SK-N-SH treated with all-trans-retinoic acid at 6 μM for 48 hours (cell line): ENCODE measurements around the gene SERP2.

Experiments
- ATAC-seq: fragments of 200-7000 bp; cut with Tn5 transposase; 3 replicates; pipeline ENCODE4 v1.9.1; 2020; ENCODE audit warnings: mild to moderate bottlenecking, moderate library complexity
- ARNTL ChIP-seq: fragments of 450-650 bp; formaldehyde crosslinking; IDR thresholded peaks from 2 replicates; pipeline ENCODE4 v1.5.0; 2020; ENCODE audit warnings: low read depth, mild to moderate bottlenecking, moderate library complexity, borderline replicate concordance
- BACH2 ChIP-seq: fragments of 250-450 bp; sonication (Bioruptor Pico); IDR thresholded peaks from 2 replicates; pipeline ENCODE4 v1.9.0; 2021; ENCODE audit warnings: mild to moderate bottlenecking, borderline replicate concordance
- CREB5 ChIP-seq: fragments of 250-450 bp; sonication (Bioruptor Pico); IDR thresholded peaks from 2 replicates; pipeline ENCODE4 v1.5.1; 2020; ENCODE audit warnings: low read depth, mild to moderate bottlenecking, moderate library complexity
- CSDC2 ChIP-seq: fragments of 250-450 bp; sonication (Bioruptor Pico); IDR thresholded peaks from 2 replicates; pipeline ENCODE4 v1.5.0; 2020; ENCODE audit warnings: mild to moderate bottlenecking, moderate library complexity
- CSRNP3 ChIP-seq: fragments of 250-450 bp; sonication (Bioruptor Pico); IDR thresholded peaks from 2 replicates; pipeline ENCODE4 v1.5.1; 2021; ENCODE audit warnings: mild to moderate bottlenecking, moderate library complexity
- ESRRG ChIP-seq: fragments of 250-450 bp; sonication (Bioruptor Pico); IDR thresholded peaks from 2 replicates; pipeline ENCODE4 v1.6.1; 2021; ENCODE audit warnings: mild to moderate bottlenecking
- GLIS3 ChIP-seq: fragments of 250-450 bp; sonication (Bioruptor Pico); IDR thresholded peaks from 2 replicates; pipeline ENCODE4 v1.5.0; 2020; ENCODE audit warnings: mild to moderate bottlenecking, moderate library complexity
- ISL1 ChIP-seq: fragments of 250-450 bp; sonication (Bioruptor Pico); IDR thresholded peaks from 2 replicates; pipeline ENCODE4 v2.1.2; 2022; ENCODE audit warnings: mild to moderate bottlenecking, moderate library complexity
- PATZ1 ChIP-seq: fragments of 250-450 bp; sonication (Bioruptor Pico); IDR thresholded peaks from 2 replicates; pipeline ENCODE4 v1.8.0; 2020; ENCODE audit warnings: mild to moderate bottlenecking, moderate library complexity, borderline replicate concordance
- POU6F1 ChIP-seq: fragments of 250-450 bp; sonication (Bioruptor Pico); IDR thresholded peaks from 2 replicates; pipeline ENCODE4 v1.8.0; 2021; ENCODE audit warnings: low read depth, mild to moderate bottlenecking, moderate library complexity, borderline replicate concordance
- PPARA ChIP-seq: fragments of 250-450 bp; sonication (Bioruptor Pico); IDR thresholded peaks from 2 replicates; pipeline ENCODE4 v1.5.0; 2020; ENCODE audit warnings: mild to moderate bottlenecking, borderline replicate concordance
- RARB ChIP-seq: fragments of 250-450 bp; sonication (Bioruptor Pico); IDR thresholded peaks from 2 replicates; pipeline ENCODE4 v1.8.0; 2021; ENCODE audit warnings: mild to moderate bottlenecking, moderate library complexity
- SNAI2 ChIP-seq: fragments of 250-450 bp; sonication (Bioruptor Pico); IDR thresholded peaks from 2 replicates; pipeline ENCODE4 v1.5.0; 2020; ENCODE audit warnings: mild to moderate bottlenecking, moderate library complexity
- TCF4 ChIP-seq: fragments of 250-450 bp; sonication (Bioruptor Pico); IDR thresholded peaks from 2 replicates; pipeline ENCODE4 v1.8.0; 2021; ENCODE audit warnings: mild to moderate bottlenecking, moderate library complexity, borderline replicate concordance
- TOX ChIP-seq: fragments of 250-450 bp; sonication (Bioruptor Pico); IDR thresholded peaks from 2 replicates; pipeline ENCODE4 v1.8.0; 2021; ENCODE audit warnings: mild to moderate bottlenecking, moderate library complexity, borderline replicate concordance
- ZC3H10 ChIP-seq: fragments of 250-450 bp; sonication (Bioruptor Pico); IDR thresholded peaks from 2 replicates; pipeline ENCODE4 v1.5.1; 2021; ENCODE audit warnings: mild to moderate bottlenecking, moderate library complexity
- ZFP3 ChIP-seq: fragments of 250-450 bp; sonication (Bioruptor Pico); IDR thresholded peaks from 2 replicates; pipeline ENCODE4 v1.5.0; 2020; ENCODE audit warnings: mild to moderate bottlenecking, moderate library complexity
- ZFP30 ChIP-seq: fragments of 450-650 bp; formaldehyde crosslinking; IDR thresholded peaks from 2 replicates; pipeline ENCODE4 v1.5.0; 2022; ENCODE audit warnings: mild to moderate bottlenecking, moderate library complexity
- ZNF565 ChIP-seq: fragments of 450-650 bp; formaldehyde crosslinking; conservative IDR thresholded peaks from 2 replicates; pipeline ENCODE4 v1.5.0; 2020; ENCODE audit warnings: low read depth, mild to moderate bottlenecking, moderate library complexity
- ZNF70 ChIP-seq: fragments of 450-650 bp; formaldehyde crosslinking; IDR thresholded peaks from 2 replicates; pipeline ENCODE4 v1.5.0; 2020; ENCODE audit warnings: mild to moderate bottlenecking, moderate library complexity
- ZNF8 ChIP-seq: fragments of 450-650 bp; formaldehyde crosslinking; IDR thresholded peaks from 2 replicates; pipeline ENCODE4 v1.5.0; 2020; ENCODE audit warnings: mild to moderate bottlenecking, moderate library complexity

Gene SERP2

GRCh38 chr13:44429311-44429710 is 55.7 kb downstream of the SERP2 start (continued):
- TF ChIP-seq CSRNP3 (CRISPR knock-in tag) = no peak
- TF ChIP-seq CSDC2 (CRISPR knock-in tag) = no peak
- no peak for TF ChIP-seq RARB (CRISPR knock-in tag)
- no peak for TF ChIP-seq PATZ1 (CRISPR knock-in tag)
- TF ChIP-seq ZNF565 (CRISPR knock-in tag) = no peak

- TF ChIP-seq ISL1 (CRISPR knock-in tag) (no peak), ZNF565 (CRISPR knock-in tag) (no peak), ZFP3 (no peak), TOX (no peak), POU6F1 (CRISPR knock-in tag) (no peak), ZNF8 (CRISPR knock-in tag) (no peak), PPARA (CRISPR knock-in tag) (no peak), CREB5 (CRISPR knock-in tag) (no peak), CSRNP3 (CRISPR knock-in tag) (no peak), GLIS3 (no peak), RARB (CRISPR knock-in tag) (no peak), PATZ1 (CRISPR knock-in tag) (no peak), ESRRG (CRISPR knock-in tag) (no peak), ZC3H10 (CRISPR knock-in tag) (no peak)
- ATAC-seq = no peak
Measured at GRCh38 chr13:44431150-44431549, 57.5 kb downstream of the SERP2 start.

GRCh38 chr13:44432650-44433049 is 59.0 kb downstream of the SERP2 start:
- no peak for ATAC-seq

More at GRCh38 chr13:44432650-44433049, 59.0 kb downstream of the SERP2 start:
- TF ChIP-seq ZNF565 (CRISPR knock-in tag) (no peak), ESRRG (CRISPR knock-in tag) (no peak), ZNF70 (CRISPR knock-in tag) (no peak), ZFP30 (CRISPR knock-in tag) (no peak), TCF4 (CRISPR knock-in tag) (no peak), RARB (CRISPR knock-in tag) (no peak), CREB5 (CRISPR knock-in tag) (no peak), ARNTL (CRISPR knock-in tag) (no peak), POU6F1 (CRISPR knock-in tag) (no peak), ZFP3 (no peak), ZC3H10 (CRISPR knock-in tag) (no peak), PATZ1 (CRISPR knock-in tag) (no peak), TOX (no peak), ZNF8 (CRISPR knock-in tag) (no peak), GLIS3 (no peak), CSDC2 (CRISPR knock-in tag) (no peak), SNAI2 (CRISPR knock-in tag) (no peak), PPARA (CRISPR knock-in tag) (no peak), ISL1 (CRISPR knock-in tag) (no peak), BACH2 (no peak)
